ENCODE results near the gene RNF223. TPM values are rescaled to one million over a fixed set of nuclear protein-coding genes. Genes with fewer than 3 reads are reported as not detected.

The RNF223 gene
- total RNA-seq, 1 donor from 2014 or later, result 0.65 TPM

GRCh38 chr1:1053682-1054081, 20.4 kb downstream of the RNF223 start:
- TF ChIP-seq, protein P1, sequence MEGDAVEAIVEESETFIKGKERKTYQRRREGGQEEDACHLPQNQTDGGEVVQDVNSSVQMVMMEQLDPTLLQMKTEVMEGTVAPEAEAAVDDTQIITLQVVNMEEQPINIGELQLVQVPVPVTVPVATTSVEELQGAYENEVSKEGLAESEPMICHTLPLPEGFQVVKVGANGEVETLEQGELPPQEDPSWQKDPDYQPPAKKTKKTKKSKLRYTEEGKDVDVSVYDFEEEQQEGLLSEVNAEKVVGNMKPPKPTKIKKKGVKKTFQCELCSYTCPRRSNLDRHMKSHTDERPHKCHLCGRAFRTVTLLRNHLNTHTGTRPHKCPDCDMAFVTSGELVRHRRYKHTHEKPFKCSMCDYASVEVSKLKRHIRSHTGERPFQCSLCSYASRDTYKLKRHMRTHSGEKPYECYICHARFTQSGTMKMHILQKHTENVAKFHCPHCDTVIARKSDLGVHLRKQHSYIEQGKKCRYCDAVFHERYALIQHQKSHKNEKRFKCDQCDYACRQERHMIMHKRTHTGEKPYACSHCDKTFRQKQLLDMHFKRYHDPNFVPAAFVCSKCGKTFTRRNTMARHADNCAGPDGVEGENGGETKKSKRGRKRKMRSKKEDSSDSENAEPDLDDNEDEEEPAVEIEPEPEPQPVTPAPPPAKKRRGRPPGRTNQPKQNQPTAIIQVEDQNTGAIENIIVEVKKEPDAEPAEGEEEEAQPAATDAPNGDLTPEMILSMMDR (IDR thresholded peaks at IDR 0.05), result no peak
- Histone ChIP-seq H3K27me3 (ENCODE audit: low read depth) (peaks cover under 1% of the 10 kb centered on the region), H3K9me3 (no peaks in the 10 kb centered on the region), H3K4me3 (no peak overlapping the region), H3K27ac (no peak overlapping the region), H3K4me1 (peaks cover under 1% of the 10 kb centered on the region), H3K36me3 (peaks cover 30% of the 10 kb centered on the region)
- DNase-seq (no peak), ATAC-seq (no peak)
- intact Hi-C loops (cut with DNase I), result no loop called here

DNA sequence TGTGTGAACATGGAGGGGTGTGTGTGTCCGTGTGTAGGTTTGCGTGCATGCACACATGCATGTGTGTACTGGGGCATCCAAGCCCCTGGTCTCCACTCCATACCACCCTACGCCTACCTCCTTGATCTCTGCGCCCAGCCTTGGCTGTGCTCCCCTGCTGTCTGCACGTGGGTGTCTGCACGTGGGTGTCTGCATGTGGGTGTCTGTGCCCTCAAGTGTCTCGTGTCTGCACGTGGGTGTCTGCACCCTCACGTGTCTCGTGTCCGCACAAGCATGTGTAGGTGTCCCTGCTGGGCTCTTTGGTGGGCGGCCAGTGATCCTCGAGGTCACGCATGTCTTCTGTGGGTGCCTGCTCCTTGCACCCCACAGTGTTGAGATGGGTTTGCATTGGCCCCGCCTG, 21.1 kb downstream of the RNF223 start:
- Histone ChIP-seq H3K27me3 (ENCODE audit: low read depth) (no peaks in the 10 kb centered on the region), H3K4me3 (no peak overlapping the region), H3K36me3 (peaks cover 30% of the 10 kb centered on the region), H3K9me3 (no peaks in the 10 kb centered on the region), H3K27ac (no peak overlapping the region), H3K4me1 (no peaks in the 10 kb centered on the region)
- intact Hi-C loops (cut with DNase I), result no loop called here
- no peak for ATAC-seq
- DNase-seq, result no peak
- TF ChIP-seq, protein P1 (IDR thresholded peaks at IDR 0.05), result no peak

DNA sequence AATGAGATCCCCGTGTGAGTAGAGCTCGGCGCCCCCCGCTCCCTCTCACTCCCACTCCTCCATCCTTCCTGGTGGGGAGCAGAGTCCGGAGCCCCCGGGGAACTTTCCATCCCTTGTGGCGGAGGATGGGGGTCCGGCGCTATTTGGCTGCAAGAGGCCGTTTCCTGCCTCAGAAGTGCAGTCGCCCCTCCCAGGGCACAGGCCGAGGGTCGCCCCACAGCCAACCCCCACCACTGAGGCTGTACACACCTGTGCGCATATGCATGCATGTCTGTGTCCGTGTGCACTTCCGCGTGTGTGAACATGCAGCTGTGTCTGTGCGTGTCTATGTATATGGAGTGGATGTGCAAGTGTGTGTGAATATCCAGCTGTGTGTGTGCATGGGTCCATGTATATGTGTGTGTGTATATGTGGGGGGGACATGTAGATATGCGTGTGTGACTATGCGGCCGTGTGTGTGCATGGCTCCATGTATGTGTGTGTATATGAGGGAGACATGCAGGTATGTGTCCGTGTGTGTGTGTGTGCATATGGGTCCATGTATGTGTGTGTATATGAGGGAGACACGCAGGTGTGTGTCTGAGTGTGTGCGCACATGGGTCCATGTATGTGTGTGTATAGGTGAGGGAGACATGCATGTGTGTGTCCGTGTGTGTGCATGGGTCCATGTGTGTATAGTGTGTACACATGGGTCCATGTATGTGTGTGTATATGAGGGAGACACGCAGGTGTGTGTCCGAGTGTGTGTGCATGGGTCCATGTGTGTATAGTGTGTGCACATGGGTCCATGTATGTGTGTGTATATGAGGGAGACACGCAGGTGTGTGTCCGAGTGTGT, 21.9 kb downstream of the RNF223 start:
- H3K4me3 ChIP-seq, result no peak overlapping the region
- no peaks in the 10 kb centered on the region for H3K9me3 ChIP-seq
- H3K4me1 ChIP-seq, result no peaks in the 10 kb centered on the region
- DNase-seq, result no peak
- intact Hi-C loops (cut with DNase I), result no loop called here
- ATAC-seq, result no peak
- peaks cover 35% of the 10 kb centered on the region for H3K36me3 ChIP-seq
- H3K27me3 ChIP-seq (ENCODE audit: low read depth), result no peaks in the 10 kb centered on the region
- no peak overlapping the region for H3K27ac ChIP-seq
- TF ChIP-seq, protein P1 (IDR thresholded peaks at IDR 0.05), result no peak

GRCh38 chr1:1051127-1051810, 22.8 kb downstream of the RNF223 start:
- peaks cover 44% of the 10 kb centered on the region for H3K36me3 ChIP-seq

DNA sequence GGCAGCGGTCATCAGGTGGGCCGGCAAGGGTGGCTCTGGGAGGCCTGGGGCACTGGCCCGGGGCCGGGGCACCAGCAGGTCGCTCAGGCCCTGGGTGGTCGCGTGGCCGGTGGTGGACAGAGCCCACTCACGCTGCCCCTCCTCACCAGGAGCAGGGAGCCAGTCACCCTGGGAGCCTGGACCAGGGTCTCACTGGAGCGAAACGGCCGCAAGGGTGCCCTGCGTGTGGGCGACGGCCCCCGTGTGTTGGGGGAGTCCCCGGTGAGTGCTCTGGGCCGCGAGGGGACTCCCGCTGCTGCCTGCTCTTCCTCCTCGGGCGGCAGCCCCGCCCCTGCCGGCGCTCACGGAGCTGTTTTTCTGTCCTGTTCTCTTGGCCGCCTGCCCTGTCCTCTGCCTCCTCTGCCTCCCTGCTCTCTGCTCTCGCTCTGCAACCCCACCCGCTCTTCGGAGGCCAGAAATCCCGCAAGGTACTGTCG, 23.5 kb downstream of the RNF223 start:
- no peaks in the 10 kb centered on the region for H3K9me3 ChIP-seq
- H3K27ac ChIP-seq, result no peak overlapping the region
- no peaks in the 10 kb centered on the region for H3K27me3 ChIP-seq (ENCODE audit: low read depth)
- H3K36me3 ChIP-seq, result peaks cover 51% of the 10 kb centered on the region
- no peak overlapping the region for H3K4me3 ChIP-seq
- TF ChIP-seq, protein P1 (IDR thresholded peaks at IDR 0.05), result no peak
- DNase-seq (no peak), ATAC-seq (no peak)
- H3K4me1 ChIP-seq, result no peaks in the 10 kb centered on the region
- intact Hi-C loops (cut with DNase I), result no loop called here

More at GRCh38 chr1:1051127-1051810, 22.8 kb downstream of the RNF223 start:
- DNase-seq, result no peak
- TF ChIP-seq, protein P1 (IDR thresholded peaks at IDR 0.05), result no peak
- no peaks in the 10 kb centered on the region for H3K4me1 ChIP-seq
- no peak overlapping the region for H3K4me3 ChIP-seq
- intact Hi-C loops (cut with DNase I), result no loop called here
- no peaks in the 10 kb centered on the region for H3K27me3 ChIP-seq (ENCODE audit: low read depth)
- H3K9me3 ChIP-seq, result no peaks in the 10 kb centered on the region
- no peak overlapping the region for H3K27ac ChIP-seq
- no peak for ATAC-seq
